Measurements from ENCODE around the gene MRPS27. TPM values are rescaled to one million over a fixed set of nuclear protein-coding genes. Genes with fewer than 3 reads are reported as not detected.
"Not testable (repeated sequence)": the region's sequence is repeated elsewhere in the genome, so short reads cannot be mapped to it uniquely, and the experiment has no call there.

MRPS27 gene
- total RNA-seq, 1 experiment from 2014 or later: 76.8 TPM

- in situ Hi-C loops (cut with HindIII; ENCODE audit: low pct_unique_long_range_greater_than_20kb, low sequenced_read_pairs): not testable (repeated sequence)
These were observed 21.9 kb downstream of the MRPS27 start for GRCh38 chr5:72298136-72298535.

GRCh38 chr5:72296256-72296655 is 23.8 kb downstream of the MRPS27 start:
- DNase-seq (ENCODE audit: low read depth): no peak
- in situ Hi-C loops (cut with HindIII; ENCODE audit: low pct_unique_long_range_greater_than_20kb, low sequenced_read_pairs): no loop called here

More at GRCh38 chr5:72298136-72298535, 21.9 kb downstream of the MRPS27 start:
- not testable (repeated sequence) for DNase-seq (ENCODE audit: low read depth)

GRCh38 chr5:72295539-72295938 is 24.5 kb downstream of the MRPS27 start:
- in situ Hi-C loops (cut with HindIII; ENCODE audit: low pct_unique_long_range_greater_than_20kb, low sequenced_read_pairs): no loop called here
- DNase-seq (ENCODE audit: low read depth): no peak

GRCh38 chr5:72294473-72294872 is 25.6 kb downstream of the MRPS27 start:
- in situ Hi-C loops (cut with HindIII; ENCODE audit: low pct_unique_long_range_greater_than_20kb, low sequenced_read_pairs): no loop called here
- DNase-seq (ENCODE audit: low read depth): no peak

- DNase-seq (ENCODE audit: low read depth): no peak
- in situ Hi-C loops (cut with HindIII; ENCODE audit: low pct_unique_long_range_greater_than_20kb, low sequenced_read_pairs): no loop called here
These were observed 26.5 kb downstream of the MRPS27 start for GRCh38 chr5:72293495-72294055.

- in situ Hi-C loops (cut with HindIII; ENCODE audit: low pct_unique_long_range_greater_than_20kb, low sequenced_read_pairs): no loop called here
These were observed 27.6 kb downstream of the MRPS27 start for GRCh38 chr5:72292411-72292810.

GRCh38 chr5:72291601-72292000 is 28.4 kb downstream of the MRPS27 start:
- in situ Hi-C loops (cut with HindIII; ENCODE audit: low pct_unique_long_range_greater_than_20kb, low sequenced_read_pairs): no loop called here
- no peak for DNase-seq (ENCODE audit: low read depth)

More at GRCh38 chr5:72292411-72292810, 27.6 kb downstream of the MRPS27 start:
- no peak for DNase-seq (ENCODE audit: low read depth)

GRCh38 chr5:72290356-72291133 is 29.5 kb downstream of the MRPS27 start:
- no peak for DNase-seq (ENCODE audit: low read depth)
- in situ Hi-C loops (cut with HindIII; ENCODE audit: low pct_unique_long_range_greater_than_20kb, low sequenced_read_pairs): no loop called here

- in situ Hi-C loops (cut with HindIII; ENCODE audit: low pct_unique_long_range_greater_than_20kb, low sequenced_read_pairs): no loop called here
- DNase-seq (ENCODE audit: low read depth): no peak
These were observed 31.1 kb downstream of the MRPS27 start for GRCh38 chr5:72288924-72289323.

- in situ Hi-C loops (cut with HindIII; ENCODE audit: low pct_unique_long_range_greater_than_20kb, low sequenced_read_pairs): no loop called here
- DNase-seq (ENCODE audit: low read depth): no peak
These were observed 33.2 kb downstream of the MRPS27 start for GRCh38 chr5:72286798-72287197.

- no peak for DNase-seq (ENCODE audit: low read depth)
- in situ Hi-C loops (cut with HindIII; ENCODE audit: low pct_unique_long_range_greater_than_20kb, low sequenced_read_pairs): no loop called here
These were observed 34.6 kb downstream of the MRPS27 start for GRCh38 chr5:72285424-72285821.

GRCh38 chr5:72284559-72285423 is 35.2 kb downstream of the MRPS27 start:
- in situ Hi-C loops (cut with HindIII; ENCODE audit: low pct_unique_long_range_greater_than_20kb, low sequenced_read_pairs): no loop called here
- DNase-seq (ENCODE audit: low read depth): no peak

GRCh38 chr5:72283358-72283757 is 36.7 kb downstream of the MRPS27 start:
- in situ Hi-C loops (cut with HindIII; ENCODE audit: low pct_unique_long_range_greater_than_20kb, low sequenced_read_pairs): no loop called here
- DNase-seq (ENCODE audit: low read depth): no peak

- in situ Hi-C loops (cut with HindIII; ENCODE audit: low pct_unique_long_range_greater_than_20kb, low sequenced_read_pairs): no loop called here
- DNase-seq (ENCODE audit: low read depth): no peak
These were observed 37.2 kb downstream of the MRPS27 start for GRCh38 chr5:72282878-72283277.

- DNase-seq (ENCODE audit: low read depth): no peak
- in situ Hi-C loops (cut with HindIII; ENCODE audit: low pct_unique_long_range_greater_than_20kb, low sequenced_read_pairs): no loop called here
These were observed 38.1 kb downstream of the MRPS27 start for GRCh38 chr5:72281764-72282499.

- no peak for DNase-seq (ENCODE audit: low read depth)
- in situ Hi-C loops (cut with HindIII; ENCODE audit: low pct_unique_long_range_greater_than_20kb, low sequenced_read_pairs): no loop called here
These were observed 38.6 kb downstream of the MRPS27 start for GRCh38 chr5:72281430-72281763.

- in situ Hi-C loops (cut with HindIII; ENCODE audit: low pct_unique_long_range_greater_than_20kb, low sequenced_read_pairs): no loop called here
These were observed 39.4 kb downstream of the MRPS27 start for GRCh38 chr5:72280581-72281069.

GRCh38 chr5:72276219-72276752 is 43.8 kb downstream of the MRPS27 start:
- DNase-seq (ENCODE audit: low read depth): no peak
- in situ Hi-C loops (cut with HindIII; ENCODE audit: low pct_unique_long_range_greater_than_20kb, low sequenced_read_pairs): no loop called here

More at GRCh38 chr5:72280581-72281069, 39.4 kb downstream of the MRPS27 start:
- peak; percentile 30 for DNase-seq (ENCODE audit: low read depth)
